ENCODE results near the gene OTOG.

GRCh38 chr11:17642370-17642769, 95.3 kb downstream of the OTOG start:
- no peak for TF ChIP-seq POLR2AphosphoS5 (IDR thresholded peaks at IDR 0.05; ENCODE audit: borderline replicate concordance, low read depth, low read length)
- no peak for TF ChIP-seq EZH2 (IDR thresholded peaks at IDR 0.05)
- no peak for TF ChIP-seq FOXP2 (optimal IDR thresholded peaks at IDR 0.05; ENCODE audit: control extremely low read depth, extremely low read length, insufficient read depth)
